Measurements from ENCODE around the gene APELA.
"Not testable (repeated sequence)": the region's sequence is repeated elsewhere in the genome, so short reads cannot be mapped to it uniquely, and the experiment has no call there.

APELA gene

GRCh38 chr4:164927101-164927500 lies 50.1 kb downstream of the APELA start:
- peak; percentile 41 for DNase-seq

DNA sequence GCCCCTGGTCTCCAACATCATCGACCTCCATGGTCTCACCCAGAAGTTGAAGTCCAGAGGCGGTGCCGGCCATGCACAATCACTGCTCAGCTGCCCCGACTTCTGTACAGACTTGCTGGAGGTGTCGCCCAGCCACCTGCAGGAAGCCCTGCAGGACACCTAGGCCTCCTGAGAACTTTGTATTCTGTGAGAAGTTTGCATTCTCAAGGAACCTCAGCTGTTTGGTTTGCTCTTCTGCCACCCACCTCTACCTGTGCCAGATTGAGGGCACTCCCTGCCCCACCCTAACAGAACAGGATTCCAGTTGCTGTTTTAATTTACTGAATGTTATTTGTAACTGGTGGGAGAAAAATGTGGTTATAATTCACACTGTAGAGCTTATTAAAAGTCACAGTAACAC lies 53.7 kb downstream of the APELA start:
- no peak for DNase-seq

DNA sequence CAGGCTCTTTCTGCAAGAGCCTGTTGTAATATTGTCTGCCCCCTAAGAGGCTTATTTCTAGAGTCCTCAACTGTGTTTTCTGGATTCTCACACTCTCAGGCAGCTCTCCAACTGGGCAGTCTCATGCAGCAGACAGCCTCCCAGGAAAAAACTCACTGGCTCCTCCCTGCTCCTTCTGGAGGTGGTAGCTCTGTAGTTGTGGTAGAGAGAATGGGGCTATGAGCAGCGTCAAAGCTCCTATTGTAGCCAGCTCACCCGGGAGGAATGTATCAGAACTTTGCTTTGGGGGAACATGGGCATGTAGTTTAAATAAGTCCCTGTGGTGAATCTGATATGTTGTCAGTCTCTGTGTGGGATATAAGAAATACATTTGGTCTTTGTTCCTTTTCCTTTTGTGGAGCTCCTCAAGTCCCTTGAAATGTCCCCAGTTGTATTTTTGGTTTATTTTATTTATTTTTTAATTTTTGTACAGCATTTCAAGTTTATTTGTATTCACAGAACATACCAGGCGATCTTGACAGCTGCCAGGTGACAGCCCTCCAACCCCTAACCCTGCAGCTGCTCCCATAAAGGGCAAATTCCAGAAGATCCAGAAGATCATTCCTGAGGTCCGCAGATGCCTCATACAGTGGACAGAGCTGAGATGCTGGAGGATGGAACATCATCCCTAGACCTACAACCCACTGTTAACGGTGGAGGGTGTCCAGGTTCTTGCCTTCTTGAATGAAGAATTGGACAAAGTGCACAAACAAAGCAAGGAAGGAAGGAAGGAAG lies 54.8 kb downstream of the APELA start:
- DNase-seq: peak; percentile 60

DNA sequence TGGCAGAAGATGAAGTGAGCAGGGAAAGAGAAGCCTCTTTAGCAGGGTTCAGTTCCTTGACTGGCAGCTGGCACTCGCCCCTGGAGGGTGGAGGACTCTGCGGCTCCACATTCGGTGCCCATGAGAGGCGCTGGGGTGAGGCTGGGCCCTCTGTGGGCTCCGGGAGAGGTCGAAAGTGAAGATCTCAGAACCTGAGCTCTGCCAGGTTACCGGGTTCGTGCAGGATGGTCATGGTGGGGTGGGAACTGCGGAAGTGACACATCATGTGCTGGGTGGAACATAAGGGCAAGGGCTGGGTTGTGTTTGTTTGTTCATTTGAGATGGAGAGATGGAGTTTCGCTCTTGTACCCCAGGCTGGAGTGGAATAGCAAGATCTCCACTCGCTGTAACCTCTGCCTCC lies 56.3 kb downstream of the APELA start:
- no peak for DNase-seq

- DNase-seq: no peak
Observed at GRCh38 chr4:164935363-164935762, 58.4 kb downstream of the APELA start.

DNA sequence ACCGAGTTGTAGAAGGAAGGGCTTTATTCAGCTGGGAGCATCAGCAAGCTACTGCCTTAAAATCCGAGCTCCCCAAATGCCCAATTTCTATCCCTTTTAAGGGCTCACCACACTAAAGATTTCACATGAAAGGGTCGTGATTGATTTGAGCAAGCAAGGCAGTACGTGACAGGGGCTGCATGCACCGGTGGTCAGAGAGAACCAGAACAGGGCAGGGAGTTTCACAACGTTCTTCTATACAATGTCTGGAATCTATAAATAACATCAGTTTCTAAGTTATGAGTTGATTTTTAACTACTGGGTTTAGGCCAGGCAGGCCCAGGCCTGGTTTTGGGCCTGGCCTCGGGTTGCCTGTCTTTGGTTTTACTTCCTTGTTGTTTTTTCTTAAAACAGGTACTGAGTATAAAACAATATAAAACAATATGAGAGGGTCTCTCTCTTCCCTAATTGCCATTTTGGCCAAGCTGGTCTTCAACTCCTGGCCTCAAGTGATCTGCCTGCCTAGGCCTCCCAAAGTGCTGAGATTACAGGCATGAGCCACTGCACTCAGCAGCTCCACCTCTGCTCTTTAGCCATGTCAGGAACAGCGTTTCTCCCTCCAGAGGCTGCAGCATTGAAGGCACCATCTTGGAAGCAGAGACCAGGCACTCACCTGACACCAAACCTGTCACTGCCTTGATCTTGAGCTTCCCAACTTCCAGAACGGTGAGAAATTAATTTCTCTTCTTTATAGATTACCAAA lies 59.1 kb downstream of the APELA start:
- not testable (repeated sequence) for DNase-seq

DNA sequence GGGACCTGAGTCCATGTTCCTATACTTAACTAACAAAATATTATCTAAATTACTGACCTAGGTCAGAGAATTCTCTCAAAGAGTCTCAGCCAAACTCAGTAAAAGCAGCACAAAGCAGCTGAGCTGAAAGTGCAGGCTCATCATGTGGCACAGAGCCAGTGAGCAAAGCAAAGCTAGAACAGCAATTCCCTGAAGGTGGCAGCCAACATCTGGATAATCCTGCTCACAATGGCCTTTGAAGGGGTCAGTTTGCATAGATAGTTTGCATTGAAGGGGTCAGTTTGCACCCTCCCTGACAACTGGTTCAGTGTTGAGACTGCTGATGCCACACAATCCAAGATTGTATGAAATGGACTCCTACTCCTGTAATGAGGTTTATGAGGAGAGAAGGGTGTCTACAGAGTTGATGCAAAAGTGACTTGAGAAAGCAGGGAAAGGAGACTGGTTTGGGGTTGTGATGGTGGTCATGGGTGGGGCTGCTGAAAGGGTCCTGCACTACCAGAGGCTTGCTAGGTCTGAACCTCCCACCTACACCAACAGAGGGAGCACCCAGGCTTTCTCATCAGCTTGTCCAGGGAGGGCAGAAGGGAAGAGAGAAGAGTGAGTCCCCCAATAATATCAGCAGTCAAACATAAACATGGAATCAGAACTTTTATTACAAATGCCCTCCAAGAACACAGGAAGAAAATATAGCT lies 60.7 kb downstream of the APELA start:
- DNase-seq: no peak

GRCh38 chr4:164943192-164943591 lies 66.2 kb downstream of the APELA start:
- no peak for DNase-seq

GRCh38 chr4:164945146-164945545 lies 68.2 kb downstream of the APELA start:
- DNase-seq: no peak

- no peak for DNase-seq
Observed at GRCh38 chr4:164946810-164947209, 69.8 kb downstream of the APELA start.
